Natural killer cell (primary cell): ENCODE data around the gene ACY1. TPM values are rescaled to one million over a fixed set of nuclear protein-coding genes. Genes with fewer than 3 reads are reported as not detected.

Experiments
- ATAC-seq, 3 donors: fragments of 150-1000 bp in 2 of 3; fragments of 200-7000 bp in 1 of 3; cut with Tn5 transposase; 1 replicate in 1 of 3; 2 replicates in 2 of 3; pipeline ENCODE4 v1.10.0; 2021; ENCODE audit warnings: mild to moderate bottlenecking in 2 of 3, moderate library complexity in 2 of 3
- DNase-seq, 2 donors: peaks; one replicate each; pipeline versions ENCODE4 v3.0.0 to v3.0.0-alpha.2; 2013 to 2021; ENCODE audit warnings: mixed read lengths in 1 of 2
- H3K27ac ChIP-seq: one replicate; pipeline ENCODE4 v1.5.1; 2013; ENCODE audit warnings: mild to moderate bottlenecking, low read length
- H3K27me3 ChIP-seq: one replicate; pipeline ENCODE4 v1.6.1; 2013; ENCODE audit warnings: low read length; ENCODE audit not compliant: control insufficient read depth, insufficient read depth
- H3K36me3 ChIP-seq: one replicate; pipeline ENCODE4 v1.6.1; 2013; ENCODE audit warnings: low read length; ENCODE audit not compliant: control insufficient read depth, insufficient read depth
- H3K4me1 ChIP-seq: one replicate; pipeline ENCODE4 v1.6.1; 2013; ENCODE audit warnings: low read length; ENCODE audit not compliant: control insufficient read depth, insufficient read depth
- H3K4me3 ChIP-seq: one replicate; pipeline ENCODE4 v1.5.1; 2013; ENCODE audit warnings: low read length
- H3K9me3 ChIP-seq: one replicate; pipeline ENCODE4 v1.6.1; 2013; ENCODE audit warnings: low read length; ENCODE audit not compliant: control insufficient read depth, insufficient read depth
- H3K27ac Mint-ChIP-seq, 2 donors: one replicate each; pipeline ENCODE4 v1.8.0; 2022; ENCODE audit warnings: mild to moderate bottlenecking in 2 of 2, mixed read lengths in 2 of 2, moderate library complexity in 1 of 2
- H3K27me3 Mint-ChIP-seq, 2 donors: one replicate each; pipeline ENCODE4 v1.8.0; 2022; ENCODE audit warnings: low read depth in 2 of 2, mixed read lengths in 2 of 2
- H3K36me3 Mint-ChIP-seq: one replicate; pipeline ENCODE4 v1.8.0; 2022; ENCODE audit warnings: mixed read lengths
- H3K4me1 Mint-ChIP-seq, 2 donors: one replicate each; pipeline ENCODE4 v1.8.0; 2022; ENCODE audit warnings: mixed read lengths in 2 of 2
- H3K4me3 Mint-ChIP-seq: one replicate; pipeline ENCODE4 v1.8.0; 2022; ENCODE audit warnings: mild to moderate bottlenecking, moderate library complexity, mixed read lengths
- H3K9me3 Mint-ChIP-seq, 2 donors: one replicate each; pipeline ENCODE4 v1.8.0; 2022; ENCODE audit warnings: mixed read lengths in 2 of 2
- WGBS: methylation state at CpG from one replicate; pipeline ENCODE4 v1.1.7; 2013; ENCODE audit warnings: missing lambda C conversion rate; ENCODE audit not compliant: insufficient coverage; 5-methylcytosine and 5-hydroxymethylcytosine counted together
- intact Hi-C: fragments of 100-400 bp; cut with micrococcal nuclease; formaldehyde crosslinking; loops from one replicate; pipeline ENCODE4 v1.14.2; 2022
- total RNA-seq, 4 donors: library from RNA; stranded (reverse); fragments of 120-200 nt in 1 of 4; gene quantifications; one replicate each; pipeline versions ENCODE4 v1.2.3 to v1.2.4, GENCODE V29; 2013 to 2022
- TF ChIP-seq, protein P1 (sequence below): fragments of 200-600 bp; IDR thresholded peaks from one replicate; pipeline ENCODE4 v1.8.0; 2022; ENCODE audit warnings: antibody characterized with exemption

Gene ACY1
- total RNA-seq, 3 donors from 2014 or later (not counting 1 experiment from before 2014, with no cell fraction given) = 8.4 to 19.5 (median 13.8) TPM

GRCh38 chr3:51966016-51966415 is 17.3 kb upstream of the ACY1 start:
- DNase-seq = no peak
- 94% methylated on average over 2 of the region's 2 CpGs for whole genome bisulfite sequencing
- peak overlapping the region in 1 of 2 donors; percentile 69 for H3K27ac Mint-ChIP-seq

GRCh38 chr3:51966486-51966885 is 16.8 kb upstream of the ACY1 start:
- Histone ChIP-seq H3K27me3 (peaks cover 3% of the 10 kb centered on the region), H3K36me3 (no peaks in the 10 kb centered on the region), H3K27ac (no peak overlapping the region), H3K4me3 (peak overlapping the region; percentile 47), H3K9me3 (no peaks in the 10 kb centered on the region), H3K4me1 (peaks cover 18% of the 10 kb centered on the region)
- Mint-ChIP-seq H3K4me3 (peak overlapping the region; percentile 79), H3K27ac (peak overlapping the region in 1 of 2 donors; percentile 69), H3K9me3 (no peaks in the 10 kb centered on the region), H3K36me3 (no peaks in the 10 kb centered on the region), H3K27me3 (peaks cover 0 to 6% of the 10 kb centered on the region in 2 donors), H3K4me1 (peaks cover 0 to 30% of the 10 kb centered on the region in 2 donors)
- ATAC-seq = no peak
- DNase-seq = no peak
- intact Hi-C loops = no loop called here
- WGBS = 96% methylated on average over 4 of the region's 5 CpGs
- TF ChIP-seq, protein P1, sequence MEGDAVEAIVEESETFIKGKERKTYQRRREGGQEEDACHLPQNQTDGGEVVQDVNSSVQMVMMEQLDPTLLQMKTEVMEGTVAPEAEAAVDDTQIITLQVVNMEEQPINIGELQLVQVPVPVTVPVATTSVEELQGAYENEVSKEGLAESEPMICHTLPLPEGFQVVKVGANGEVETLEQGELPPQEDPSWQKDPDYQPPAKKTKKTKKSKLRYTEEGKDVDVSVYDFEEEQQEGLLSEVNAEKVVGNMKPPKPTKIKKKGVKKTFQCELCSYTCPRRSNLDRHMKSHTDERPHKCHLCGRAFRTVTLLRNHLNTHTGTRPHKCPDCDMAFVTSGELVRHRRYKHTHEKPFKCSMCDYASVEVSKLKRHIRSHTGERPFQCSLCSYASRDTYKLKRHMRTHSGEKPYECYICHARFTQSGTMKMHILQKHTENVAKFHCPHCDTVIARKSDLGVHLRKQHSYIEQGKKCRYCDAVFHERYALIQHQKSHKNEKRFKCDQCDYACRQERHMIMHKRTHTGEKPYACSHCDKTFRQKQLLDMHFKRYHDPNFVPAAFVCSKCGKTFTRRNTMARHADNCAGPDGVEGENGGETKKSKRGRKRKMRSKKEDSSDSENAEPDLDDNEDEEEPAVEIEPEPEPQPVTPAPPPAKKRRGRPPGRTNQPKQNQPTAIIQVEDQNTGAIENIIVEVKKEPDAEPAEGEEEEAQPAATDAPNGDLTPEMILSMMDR = no peak

More at GRCh38 chr3:51966016-51966415, 17.3 kb upstream of the ACY1 start:
- TF ChIP-seq, protein P1 = no peak
- Histone ChIP-seq H3K27ac (no peak overlapping the region), H3K4me3 (no peak overlapping the region), H3K36me3 (no peaks in the 10 kb centered on the region), H3K4me1 (peaks cover 18% of the 10 kb centered on the region), H3K27me3 (peaks cover 3% of the 10 kb centered on the region), H3K9me3 (no peaks in the 10 kb centered on the region)
- intact Hi-C loops = no loop called here
- Mint-ChIP-seq H3K27me3 (peaks cover 0 to 6% of the 10 kb centered on the region in 2 donors), H3K4me3 (peak overlapping the region; percentile 79), H3K36me3 (no peaks in the 10 kb centered on the region), H3K4me1 (peaks cover 0 to 30% of the 10 kb centered on the region in 2 donors), H3K9me3 (no peaks in the 10 kb centered on the region)
- no peak for ATAC-seq

- Mint-ChIP-seq H3K4me1 (peaks cover 0 to 30% of the 10 kb centered on the region in 2 donors), H3K36me3 (no peaks in the 10 kb centered on the region), H3K4me3 (peak overlapping the region; percentile 79), H3K27ac (peak overlapping the region in 1 of 2 donors; percentile 69), H3K9me3 (no peaks in the 10 kb centered on the region), H3K27me3 (peaks cover 0 to 6% of the 10 kb centered on the region in 2 donors)
- Histone ChIP-seq H3K27ac (no peak overlapping the region), H3K4me1 (peaks cover 18% of the 10 kb centered on the region), H3K36me3 (no peaks in the 10 kb centered on the region), H3K4me3 (peak overlapping the region; percentile 47), H3K27me3 (peaks cover 3% of the 10 kb centered on the region), H3K9me3 (no peaks in the 10 kb centered on the region)
- TF ChIP-seq, protein P1 = no peak
- intact Hi-C loops = no loop called here
- no peak for DNase-seq
- 7% methylated on average over 33 of the region's 33 CpGs for WGBS
- peak; percentile 60 to 77 (median 73) for ATAC-seq
These were observed 16.4 kb upstream of the ACY1 start for GRCh38 chr3:51966922-51967383.
